Epidermal melanocyte (primary cell): Measurements from ENCODE around the gene GOLGA5.

Experiments
- DNase-seq: peaks from one replicate; pipeline ENCODE4 v3.0.0; 2011; ENCODE audit warnings: low spot score; ENCODE audit not compliant: insufficient read length

Gene GOLGA5

DNA sequence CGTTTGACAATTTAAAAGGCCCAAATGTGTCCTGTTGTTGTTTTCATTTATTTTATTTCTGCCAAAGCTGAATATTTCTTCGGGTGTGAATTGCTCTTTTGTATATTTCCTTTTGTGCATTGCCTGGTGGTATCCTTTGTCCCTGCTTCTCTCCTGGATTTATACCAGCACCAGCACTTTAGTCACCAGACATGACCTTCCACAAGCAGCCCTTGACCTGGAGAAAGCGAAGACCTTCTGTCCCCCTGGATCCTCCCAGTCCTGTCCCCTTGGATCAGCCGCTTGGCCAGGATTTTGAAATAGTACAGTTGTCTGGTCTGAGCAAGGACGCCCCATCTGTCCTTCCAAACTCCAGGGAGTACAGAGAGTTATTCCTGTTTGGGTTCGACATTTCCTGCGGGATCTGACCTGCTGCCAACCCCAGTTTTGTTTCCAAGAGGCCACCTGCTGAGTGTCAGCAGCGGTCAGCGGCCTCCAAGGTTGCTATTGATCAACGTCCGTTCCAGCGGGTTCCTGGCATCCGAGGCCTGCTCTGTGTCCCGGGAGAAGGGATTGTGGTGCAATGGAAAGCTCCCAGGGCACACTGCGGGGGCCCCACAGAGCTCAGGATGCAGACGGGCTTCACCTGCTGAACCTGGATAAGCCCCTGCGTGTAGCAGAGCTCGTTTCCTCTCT is 83.8 kb downstream of the GOLGA5 start:
- DNase-seq = no peak

GRCh38 chr14:92880351-92880750 is 86.2 kb downstream of the GOLGA5 start:
- no peak for DNase-seq

- peak; percentile 53 for DNase-seq
Observed at GRCh38 chr14:92880851-92881250, 86.7 kb downstream of the GOLGA5 start.

DNA sequence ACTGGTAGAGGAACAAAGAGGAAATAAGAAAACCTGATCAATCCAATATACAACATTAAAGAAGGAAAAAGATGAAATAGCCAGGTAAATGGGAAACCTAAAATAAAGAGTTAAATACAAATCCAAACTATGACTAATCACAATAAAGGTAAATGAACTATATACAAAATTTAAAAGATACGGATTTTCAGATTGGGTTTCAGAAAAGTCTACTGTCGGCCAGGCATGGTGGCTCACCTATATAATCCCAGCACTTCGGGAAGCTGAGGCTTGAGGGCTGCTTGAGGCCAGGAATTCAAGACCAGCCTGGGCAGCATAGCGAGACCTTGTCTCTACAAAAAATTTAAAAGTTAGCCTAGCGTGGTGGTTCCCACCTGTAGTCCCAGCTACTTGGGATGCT is 89.0 kb downstream of the GOLGA5 start:
- DNase-seq = no peak

- DNase-seq = no peak
Observed at GRCh38 chr14:92884410-92884809, 90.3 kb downstream of the GOLGA5 start.

- DNase-seq = no peak
Observed at GRCh38 chr14:92885279-92886061, 91.4 kb downstream of the GOLGA5 start.

GRCh38 chr14:92886337-92886736 is 92.2 kb downstream of the GOLGA5 start:
- no peak for DNase-seq

DNA sequence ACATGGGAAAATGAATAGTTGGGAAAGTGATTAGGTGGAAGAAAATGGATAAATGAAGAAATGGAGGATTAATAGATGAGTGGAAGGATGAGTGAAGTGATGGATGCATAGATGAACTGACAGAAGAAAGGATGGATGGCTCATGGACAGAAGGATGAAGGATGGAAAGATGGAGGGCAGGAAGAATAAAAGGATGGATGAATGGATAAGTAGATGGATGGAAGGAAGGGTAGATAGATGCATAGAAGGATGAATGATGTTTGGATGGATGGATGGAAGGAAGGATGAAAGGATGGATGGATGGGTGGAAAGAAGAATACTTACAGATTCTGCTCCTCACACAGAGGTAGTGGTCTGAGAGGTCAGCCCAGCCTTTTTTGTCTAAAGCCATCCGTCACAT is 93.1 kb downstream of the GOLGA5 start:
- DNase-seq = no peak

DNA sequence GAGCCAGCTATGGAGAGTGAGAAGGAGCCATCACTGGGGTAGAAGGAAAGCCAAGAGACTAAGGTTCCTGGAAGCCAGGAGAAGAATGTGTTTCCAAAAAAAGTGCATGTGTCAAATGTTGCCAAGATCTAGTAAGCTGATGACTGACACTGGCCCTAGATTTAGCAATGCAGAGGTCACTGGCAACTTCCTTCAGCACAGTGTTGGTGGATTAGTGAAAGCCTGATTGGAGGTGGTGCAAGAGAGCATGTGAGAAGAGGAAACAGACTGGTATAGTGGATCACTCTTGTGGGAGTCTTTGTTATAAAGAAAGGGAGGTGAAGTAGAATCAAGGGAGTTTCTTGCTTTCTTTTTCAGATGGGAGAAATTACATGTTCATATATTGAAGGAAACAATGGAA is 94.8 kb downstream of the GOLGA5 start:
- no peak for DNase-seq
